Epidermal melanocyte (primary cell): Measurements from ENCODE around the gene COL4A1.

Experiments
- DNase-seq: peaks from one replicate; pipeline ENCODE4 v3.0.0; 2011; ENCODE audit warnings: low spot score; ENCODE audit not compliant: insufficient read length

Gene COL4A1

DNA sequence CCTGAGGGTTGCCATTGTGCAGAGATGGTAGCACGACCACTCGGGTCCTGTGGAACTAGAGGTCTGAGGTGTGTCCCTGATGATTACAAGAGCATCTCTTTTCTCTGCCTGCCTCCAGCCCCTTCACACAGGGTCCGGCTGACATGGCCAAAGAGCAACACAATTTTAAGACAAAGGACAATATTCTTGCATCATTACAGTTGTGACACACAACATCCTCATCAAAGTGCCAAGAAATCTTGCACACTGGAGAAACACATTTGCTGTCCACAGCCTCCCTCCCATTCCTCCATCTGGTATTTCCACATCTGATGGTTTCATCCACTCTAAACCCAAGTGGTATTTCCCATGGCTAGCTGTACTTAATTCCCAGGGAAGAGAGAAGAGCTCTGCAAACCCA lies 12.8 kb downstream of the COL4A1 start:
- no peak for DNase-seq

DNA sequence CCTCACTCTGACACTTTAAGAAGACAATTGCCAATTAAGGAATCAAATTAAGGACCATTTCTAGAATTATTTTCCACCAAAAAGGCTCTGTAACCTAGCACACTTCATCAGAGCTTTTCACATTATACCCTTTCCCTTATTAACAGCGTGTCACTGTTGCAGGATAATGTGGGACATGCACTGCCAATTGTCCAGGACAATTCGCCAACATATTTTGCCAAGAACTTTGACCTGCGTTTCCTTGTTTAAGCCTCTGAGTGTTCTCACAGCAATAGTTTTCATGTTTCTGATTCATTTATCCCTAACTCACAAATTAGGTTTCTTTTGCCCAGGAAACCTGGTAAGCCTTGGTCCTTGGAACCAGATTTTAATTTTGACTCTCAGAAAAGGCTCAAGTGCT lies 13.3 kb downstream of the COL4A1 start:
- DNase-seq: no peak

DNA sequence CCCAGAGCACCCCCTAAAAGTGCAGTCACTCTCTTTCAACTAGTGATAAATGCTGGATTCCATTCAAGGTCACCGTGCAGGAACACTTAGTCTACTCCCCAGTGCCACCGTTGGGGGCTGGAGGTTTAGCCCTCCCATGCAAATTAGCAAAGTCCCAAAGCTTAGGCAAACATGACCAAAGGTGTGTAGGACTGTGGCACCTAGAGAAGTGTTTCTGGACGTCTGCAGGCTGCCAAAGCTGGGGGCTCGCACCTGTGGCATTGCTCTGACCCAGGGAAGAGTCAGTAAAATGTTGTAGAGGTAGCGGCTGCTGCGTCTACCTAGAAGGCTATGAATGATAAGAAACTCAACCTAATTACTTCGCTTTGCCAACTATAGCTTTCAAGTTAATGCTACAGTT lies 13.9 kb downstream of the COL4A1 start:
- no peak for DNase-seq

DNA sequence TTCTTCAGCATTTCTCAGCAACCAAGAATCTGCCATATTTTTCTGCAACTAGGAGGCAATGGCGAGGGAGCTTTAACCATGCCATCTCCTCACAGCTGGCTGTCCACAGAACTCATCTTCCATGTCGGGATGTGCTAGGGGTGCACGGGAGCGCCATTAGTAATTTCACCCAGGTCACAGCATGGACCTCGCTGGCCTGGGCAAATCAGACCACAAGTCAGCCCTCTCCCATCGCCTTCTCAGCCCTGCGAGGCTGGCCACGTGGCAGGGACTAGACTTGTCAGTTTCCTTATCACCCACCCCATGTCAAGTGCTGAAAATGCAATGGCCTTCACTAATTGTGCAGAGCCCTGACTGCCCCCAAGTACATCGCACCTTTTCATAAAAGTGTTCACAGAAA lies 15.7 kb downstream of the COL4A1 start:
- no peak for DNase-seq

GRCh38 chr13:110290826-110291225 lies 16.1 kb downstream of the COL4A1 start:
- DNase-seq: no peak

GRCh38 chr13:110290153-110290552 lies 16.8 kb downstream of the COL4A1 start:
- no peak for DNase-seq

GRCh38 chr13:110289661-110290060 lies 17.3 kb downstream of the COL4A1 start:
- DNase-seq: no peak

DNA sequence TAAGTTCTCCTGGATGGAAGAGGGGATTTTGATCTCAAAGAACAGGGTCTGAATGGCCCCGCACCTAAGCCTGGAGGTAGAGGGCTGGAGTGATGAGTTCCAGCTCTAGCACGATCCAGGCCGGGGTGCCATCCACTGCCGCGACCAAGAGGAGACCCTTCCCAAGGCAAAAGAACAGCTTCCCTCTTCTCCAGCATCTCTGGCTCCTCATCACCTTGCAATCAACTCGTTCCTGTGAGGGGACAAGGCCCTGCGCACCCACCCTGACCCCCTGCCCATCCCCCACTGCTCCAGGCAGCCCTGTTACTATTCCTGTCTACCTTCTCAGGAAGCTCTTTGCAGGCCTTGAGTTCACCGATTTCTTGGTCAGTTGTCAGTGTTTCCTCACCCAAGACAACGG lies 17.8 kb downstream of the COL4A1 start:
- no peak for DNase-seq

- no peak for DNase-seq
These were observed 19.8 kb downstream of the COL4A1 start for GRCh38 chr13:110286833-110287819.

GRCh38 chr13:110285991-110286832 lies 20.7 kb downstream of the COL4A1 start:
- DNase-seq: no peak

DNA sequence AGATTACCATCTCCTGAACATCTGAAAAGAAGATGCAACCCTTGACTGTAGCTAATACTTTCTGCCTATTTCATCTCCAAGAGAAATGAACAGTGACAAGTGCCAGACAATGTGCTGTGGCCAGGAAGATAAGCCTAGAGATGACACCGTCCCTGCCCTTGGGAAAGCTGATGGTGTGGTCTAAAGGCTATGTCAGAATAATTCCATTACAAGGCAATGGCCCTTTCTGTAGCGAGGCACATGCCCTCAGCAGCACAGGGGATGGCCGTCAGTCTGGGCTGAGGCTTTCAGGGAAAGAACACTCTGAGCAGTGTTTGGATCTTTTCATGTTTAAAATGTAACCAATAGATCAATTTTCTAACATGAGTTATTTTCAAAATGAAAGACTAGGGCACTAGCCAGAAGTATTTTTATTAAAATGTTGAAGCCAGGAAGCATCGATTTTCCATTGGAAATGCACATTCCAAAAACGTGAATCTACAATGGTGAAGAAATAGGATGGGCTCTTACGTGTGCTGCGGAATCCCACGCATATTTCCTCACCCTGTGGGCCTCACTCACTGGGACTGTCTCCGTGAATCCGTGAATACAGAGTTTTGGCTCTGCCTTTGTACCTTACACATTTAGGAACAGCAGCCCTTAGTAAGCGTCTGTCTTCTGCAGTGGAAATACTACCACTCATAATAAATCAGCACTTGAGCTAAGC lies 22.0 kb downstream of the COL4A1 start:
- DNase-seq: no peak

GRCh38 chr13:110283736-110284517 lies 23.0 kb downstream of the COL4A1 start:
- DNase-seq: no peak

DNA sequence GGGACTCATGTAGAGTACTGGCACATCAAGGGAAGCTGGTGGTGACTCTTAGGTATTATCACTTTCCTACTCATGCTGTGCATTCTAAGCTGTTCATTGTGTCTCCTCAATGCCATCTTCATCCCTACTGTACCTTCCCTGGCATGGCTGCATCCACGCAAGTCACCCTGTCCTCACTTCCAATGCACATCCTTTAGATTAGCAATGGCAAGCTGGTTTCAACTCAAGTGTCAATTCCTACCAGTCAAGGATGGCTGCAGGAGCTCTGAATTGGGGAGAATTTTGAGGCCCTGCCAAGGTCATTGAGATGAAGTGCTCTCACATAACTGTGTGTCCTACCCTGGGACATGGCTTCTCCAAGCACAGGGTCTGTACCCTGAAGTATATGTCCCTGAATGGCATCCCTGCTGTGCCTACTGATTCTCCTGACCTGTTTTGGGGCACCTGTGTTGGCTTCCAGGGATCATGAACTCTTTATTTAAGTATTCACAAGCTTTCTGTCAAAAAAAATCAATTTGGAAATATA lies 24.6 kb downstream of the COL4A1 start:
- no peak for DNase-seq

DNA sequence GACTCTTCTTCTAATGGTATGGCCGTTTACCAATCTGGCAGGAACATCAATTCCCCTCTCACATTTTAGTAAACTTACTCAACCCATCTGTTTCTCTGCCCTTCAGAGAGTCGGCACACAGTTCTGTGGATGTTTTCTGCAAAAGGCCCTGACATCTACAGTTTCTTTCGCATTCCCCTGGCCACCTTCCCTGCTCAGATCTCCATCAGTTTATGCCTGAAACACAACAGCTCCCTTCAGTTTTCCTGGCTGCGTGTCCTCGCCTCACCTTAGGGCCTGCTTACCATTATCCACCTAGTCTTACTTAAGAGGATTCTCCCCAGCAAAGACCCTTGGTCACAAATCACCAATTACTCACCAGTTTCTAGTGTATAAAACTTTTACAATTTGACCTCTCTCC lies 25.2 kb downstream of the COL4A1 start:
- no peak for DNase-seq

- no peak for DNase-seq
These were observed 25.8 kb downstream of the COL4A1 start for GRCh38 chr13:110280985-110281688.

GRCh38 chr13:110280231-110280813 lies 26.6 kb downstream of the COL4A1 start:
- DNase-seq: no peak

GRCh38 chr13:110279684-110280083 lies 27.3 kb downstream of the COL4A1 start:
- no peak for DNase-seq

GRCh38 chr13:110278859-110279258 lies 28.1 kb downstream of the COL4A1 start:
- no peak for DNase-seq

GRCh38 chr13:110277357-110277975 lies 29.5 kb downstream of the COL4A1 start:
- DNase-seq: no peak
